HL-60 (cell line): ENCODE measurements around the gene PICALM.

Source experiments
- DNase-seq, 2 experiments: peaks; one replicate each; pipeline ENCODE4 v3.0.0-alpha.2; 2010 to 2020; ENCODE audit warnings: low read depth in 1 of 2, low spot score in 1 of 2
- H3K27ac ChIP-seq: fragments of 250-450 bp; sonication (Bioruptor Pico); replicated peaks from 2 replicates; pipeline ENCODE4 v1.5.1; 2020; ENCODE audit warnings: mild to moderate bottlenecking, moderate library complexity
- H3K27me3 ChIP-seq: fragments of 250-450 bp; sonication (Bioruptor Pico); 2 replicates; pipeline ENCODE4 v1.5.1; 2021; ENCODE audit warnings: mild to moderate bottlenecking, moderate library complexity; ENCODE audit not compliant: insufficient read depth, poor library complexity, severe bottlenecking
- H3K4me3 ChIP-seq: replicated peaks from 2 replicates; pipeline ENCODE4 v1.5.1; 2011; ENCODE audit warnings: mild to moderate bottlenecking, control low read depth, low read length; ENCODE audit not compliant: insufficient read depth
- CTCF ChIP-seq: IDR thresholded peaks from one replicate; pipeline ENCODE4 v1.5.1; 2011; ENCODE audit warnings: low read length, control low read depth, inconsistent platforms; ENCODE audit not compliant: insufficient read depth
- GABPA ChIP-seq: IDR thresholded peaks from 2 replicates; pipeline ENCODE4 v1.6.1; 2012; ENCODE audit warnings: low read depth
- POLR2AphosphoS5 ChIP-seq: IDR thresholded peaks from 2 replicates; pipeline ENCODE4 v1.6.1; 2012; ENCODE audit warnings: low read depth
- REST ChIP-seq: IDR thresholded peaks from 2 replicates; pipeline ENCODE4 v1.6.1; 2012; ENCODE audit warnings: low read depth; ENCODE audit not compliant: insufficient replicate concordance
- SPI1 ChIP-seq: IDR thresholded peaks from 2 replicates; pipeline ENCODE4 v1.6.1; 2012; ENCODE audit warnings: low read depth, mild to moderate bottlenecking, borderline replicate concordance

Gene PICALM

GRCh38 chr11:86073948-86074347 is 5.1 kb upstream of the PICALM start:
- H3K27me3 ChIP-seq = no peaks in the 10 kb centered on the region
- no peak overlapping the region for H3K27ac ChIP-seq
- no peak overlapping the region for H3K4me3 ChIP-seq
- DNase-seq = no peak
- TF ChIP-seq POLR2AphosphoS5 = no peak
- TF ChIP-seq CTCF = no peak
- no peak for TF ChIP-seq GABPA
- TF ChIP-seq REST = no peak
- no peak for TF ChIP-seq SPI1

GRCh38 chr11:86072211-86072610 is 3.3 kb upstream of the PICALM start:
- Histone ChIP-seq H3K27me3 (no peaks in the 10 kb centered on the region), H3K4me3 (no peak overlapping the region), H3K27ac (no peak overlapping the region)
- DNase-seq = no peak
- TF ChIP-seq REST = no peak
- TF ChIP-seq SPI1 = no peak
- TF ChIP-seq GABPA = no peak
- no peak for TF ChIP-seq POLR2AphosphoS5

GRCh38 chr11:86070142-86071056 is 1.5 kb upstream of the PICALM start:
- DNase-seq = no peak
- H3K4me3 ChIP-seq = no peak overlapping the region

More at GRCh38 chr11:86070142-86071056, 1.5 kb upstream of the PICALM start:
- Histone ChIP-seq H3K27me3 (no peaks in the 10 kb centered on the region), H3K27ac (peak overlapping the region; percentile 93)
- no peak for TF ChIP-seq CTCF
- no peak for TF ChIP-seq GABPA
- no peak for TF ChIP-seq REST
- TF ChIP-seq SPI1 = no peak
- TF ChIP-seq POLR2AphosphoS5 = no peak
